HG03135 (cell line): ENCODE measurements around the gene SETD4.
A peak's percentile ranks its signal among the peaks of the same experiment; 100 is the strongest.
"Not testable (repeated sequence)": the region's sequence is repeated elsewhere in the genome, so short reads cannot be mapped to it uniquely, and the experiment has no call there.

ENCODE experiments used
- ATAC-seq: cut with Tn5 transposase; IDR thresholded peaks from one replicate; pipeline ENCODE4 v1.9.1; 2021; ENCODE audit warnings: mild to moderate bottlenecking, moderate library complexity; ENCODE audit not compliant: unreplicated experiment

SETD4 gene

DNA sequence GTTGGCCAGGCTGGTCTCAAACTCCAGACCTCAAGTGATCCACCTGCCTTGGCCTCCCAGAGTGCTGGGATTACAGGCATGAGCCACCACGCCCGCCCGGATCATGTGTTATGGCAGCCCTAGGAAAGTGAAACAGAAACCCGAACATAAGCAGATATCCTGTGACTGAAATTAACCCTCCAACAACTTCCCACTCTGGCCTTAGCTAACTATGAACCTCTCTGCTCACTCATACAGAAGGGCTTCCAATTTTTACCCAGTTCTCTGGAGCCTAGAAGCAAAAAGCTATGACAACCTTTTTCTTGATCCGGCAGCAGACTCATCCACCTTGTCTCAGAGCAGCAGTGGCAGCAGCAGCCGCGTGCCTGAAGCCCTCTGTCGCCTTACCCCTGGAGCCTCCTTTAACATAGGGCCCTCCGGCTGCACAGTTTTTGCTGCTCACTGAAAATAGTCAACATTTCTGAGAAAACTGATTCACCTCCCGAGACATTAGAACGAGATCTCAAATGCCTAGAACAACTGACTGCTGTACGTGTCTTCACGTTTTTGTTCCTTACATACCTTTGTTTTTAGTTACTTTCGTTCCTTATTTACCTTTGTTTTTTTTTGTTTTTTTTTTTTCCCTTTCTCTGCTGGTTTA is 18.8 kb upstream of the SETD4 start:
- no peak for ATAC-seq

DNA sequence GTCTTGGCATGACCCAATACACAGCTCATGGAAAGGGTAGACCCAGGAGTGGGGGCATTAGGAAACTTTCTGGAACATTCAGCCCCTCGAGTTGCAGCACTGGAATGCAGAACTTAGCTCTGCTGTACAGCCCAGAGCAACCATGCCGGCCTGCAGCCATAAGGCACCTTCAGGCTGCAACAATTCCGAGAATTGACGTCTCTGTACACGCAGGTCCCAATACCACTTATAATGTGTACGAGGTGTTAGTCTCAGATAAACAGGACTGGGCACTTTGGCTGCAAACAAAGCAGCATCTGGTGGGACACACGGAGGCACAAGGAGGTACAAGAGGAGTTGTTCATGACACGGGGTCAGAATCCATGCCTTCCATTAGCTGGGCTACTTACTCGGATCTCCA is 17.4 kb upstream of the SETD4 start:
- ATAC-seq, result no peak

DNA sequence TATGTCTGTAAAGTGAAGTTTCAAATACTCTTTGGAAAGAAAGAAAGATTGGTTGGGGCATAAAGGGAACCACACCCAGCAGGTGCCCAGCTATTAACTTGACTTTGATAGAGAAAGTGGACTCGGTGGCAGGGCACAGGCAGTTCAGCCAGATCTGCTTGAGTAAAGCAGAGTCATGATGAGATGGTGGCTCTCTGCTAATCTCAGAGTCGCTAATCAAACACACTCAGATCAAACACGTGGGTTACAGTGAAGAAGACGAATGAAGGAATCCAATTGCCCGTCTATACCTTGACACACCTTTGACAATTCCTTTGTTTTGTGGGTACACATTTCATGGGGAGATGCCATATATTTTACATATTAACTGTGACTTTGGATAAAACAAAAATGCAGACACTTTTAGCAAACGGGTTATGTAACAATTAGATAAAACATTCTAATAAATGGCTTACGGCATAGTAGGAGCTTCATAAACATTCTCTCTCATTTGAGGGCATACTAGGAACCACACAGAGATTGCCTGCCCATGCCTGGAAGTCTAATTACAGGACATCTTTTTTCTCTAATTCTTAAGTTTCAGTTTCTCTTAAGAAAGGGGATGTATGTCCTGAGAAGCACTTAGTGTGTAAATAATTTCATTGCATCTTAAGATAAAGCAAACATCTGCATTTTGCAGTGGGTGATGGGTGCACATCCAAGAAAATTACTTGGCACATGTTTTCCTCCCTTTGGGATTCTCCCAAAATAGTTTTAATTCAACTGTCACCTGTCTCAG is 16.7 kb upstream of the SETD4 start:
- ATAC-seq, result no peak

DNA sequence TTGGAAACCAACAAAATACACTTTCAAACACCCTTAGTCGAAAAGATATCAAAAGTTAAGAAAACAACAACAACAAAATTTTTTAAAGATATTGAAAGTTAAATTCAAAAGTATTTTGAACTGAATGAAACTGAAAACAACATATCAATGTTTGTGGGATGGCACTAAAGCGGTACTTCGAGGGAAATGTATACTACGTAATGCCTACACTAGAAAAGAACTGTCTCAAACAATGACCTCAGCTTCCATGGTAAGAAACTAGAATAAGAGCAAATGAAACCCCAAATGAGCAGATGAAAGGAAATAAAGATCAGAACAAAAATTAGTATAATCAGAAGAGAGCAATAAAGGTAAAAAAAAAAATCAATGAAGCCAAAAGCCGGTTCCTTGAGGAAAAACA is 15.6 kb upstream of the SETD4 start:
- no peak for ATAC-seq

DNA sequence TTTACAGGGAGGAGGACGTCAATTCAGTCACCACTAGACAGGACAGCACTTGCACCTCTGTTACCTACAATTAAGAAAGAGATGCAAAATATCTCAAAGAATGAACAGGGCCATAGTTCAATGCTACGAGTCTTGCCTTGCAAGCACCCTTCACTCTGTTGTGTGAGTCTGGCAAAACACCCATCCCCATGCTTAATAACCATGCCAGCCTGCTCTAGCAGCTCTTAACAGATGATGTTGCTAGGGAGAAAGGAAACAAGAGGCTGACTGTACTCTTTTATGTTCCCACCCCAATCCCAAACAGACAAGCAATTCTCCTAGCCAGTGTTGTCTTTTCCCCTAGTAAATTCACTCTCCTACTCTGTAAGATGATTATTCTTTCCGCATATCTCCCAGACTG is 14.8 kb upstream of the SETD4 start:
- no peak for ATAC-seq

DNA sequence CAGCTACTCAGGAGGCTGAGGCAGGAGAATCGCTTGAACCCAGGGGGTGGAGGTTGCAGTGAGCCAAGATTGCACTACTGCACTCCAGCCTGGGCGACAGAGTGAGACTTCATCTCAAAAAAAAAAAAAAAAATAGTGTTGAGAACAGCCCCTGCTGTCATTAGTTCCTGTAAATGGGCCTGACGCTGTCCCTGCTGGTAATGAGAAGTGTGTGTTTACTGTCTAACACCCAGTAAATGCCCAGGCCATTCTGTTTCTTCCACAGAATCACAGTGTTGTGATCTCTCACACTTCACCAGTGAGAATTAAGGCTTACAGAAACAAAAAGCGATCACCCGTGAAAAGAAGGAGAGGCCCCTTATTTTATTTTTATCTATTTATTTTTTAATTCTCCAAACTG is 13.6 kb upstream of the SETD4 start:
- ATAC-seq, result not testable (repeated sequence)

DNA sequence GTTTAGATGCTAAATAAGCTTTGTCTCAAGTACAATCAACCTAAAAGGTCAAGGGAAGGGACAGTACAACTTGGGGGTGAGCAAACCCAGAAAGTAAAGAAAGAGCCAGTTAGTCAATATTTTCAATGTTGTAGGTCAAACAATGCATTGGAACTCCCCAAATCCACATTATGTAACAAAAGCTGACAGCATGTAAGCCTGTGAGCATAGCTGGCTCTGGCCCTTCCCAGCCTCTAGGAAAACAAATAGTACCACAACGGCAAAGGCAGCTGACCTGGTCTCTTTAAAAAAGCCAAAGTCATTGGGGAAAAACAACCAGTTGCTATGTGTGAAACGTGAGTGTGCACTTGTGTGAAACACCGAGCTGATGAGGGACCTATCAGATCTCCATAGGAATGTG is 12.9 kb upstream of the SETD4 start:
- ATAC-seq, result no peak

DNA sequence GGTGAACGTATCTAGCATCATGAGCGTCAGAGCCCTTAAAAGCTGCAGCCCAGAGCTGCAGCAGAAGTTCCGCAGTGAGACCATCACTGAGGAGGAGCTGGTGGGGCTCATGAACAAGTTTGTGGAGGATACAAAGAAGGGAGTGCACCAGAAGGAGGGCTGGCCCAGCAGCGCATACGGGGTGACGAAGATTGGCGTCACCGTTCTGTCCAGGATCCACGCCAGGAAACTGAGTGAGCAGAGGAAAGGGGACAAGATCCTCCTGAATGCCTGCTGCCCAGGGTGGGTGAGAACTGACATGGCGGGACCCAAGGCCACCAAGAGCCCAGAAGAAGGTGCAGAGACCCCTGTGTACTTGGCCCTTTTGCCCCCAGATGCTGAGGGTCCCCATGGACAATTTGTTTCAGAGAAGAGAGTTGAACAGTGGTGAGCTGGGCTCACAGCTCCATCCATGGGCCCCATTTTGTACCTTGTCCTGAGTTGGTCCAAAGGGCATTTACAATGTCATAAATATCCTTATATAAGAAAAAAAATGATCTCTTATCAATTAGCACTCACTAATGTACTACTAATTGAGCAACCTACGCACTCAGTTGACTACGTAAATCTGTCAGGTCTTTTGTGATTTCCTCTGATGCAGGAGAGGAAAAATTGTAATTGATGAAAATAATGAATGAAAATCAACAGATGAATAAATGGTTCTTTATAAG is 12.3 kb upstream of the SETD4 start:
- no peak for ATAC-seq

DNA sequence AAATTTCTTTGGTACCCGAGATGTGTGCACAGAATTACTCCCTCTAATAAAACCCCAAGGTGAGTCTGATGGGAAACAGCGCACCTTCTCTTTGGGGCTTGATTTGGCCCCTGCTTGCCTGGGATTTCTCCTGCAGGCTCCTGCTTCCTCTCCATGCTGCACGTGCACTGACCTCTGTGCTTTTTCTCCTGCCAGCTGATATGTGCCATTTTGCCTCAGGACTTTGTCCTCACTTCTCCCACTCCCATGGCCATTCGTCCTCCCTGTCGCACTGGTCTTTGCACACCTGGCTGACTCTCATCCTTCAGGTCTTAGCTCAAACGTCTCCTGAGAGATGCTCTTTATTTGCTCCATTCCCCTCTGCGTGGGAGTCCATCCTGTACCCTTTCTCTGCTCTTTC is 10.7 kb upstream of the SETD4 start:
- no peak for ATAC-seq

DNA sequence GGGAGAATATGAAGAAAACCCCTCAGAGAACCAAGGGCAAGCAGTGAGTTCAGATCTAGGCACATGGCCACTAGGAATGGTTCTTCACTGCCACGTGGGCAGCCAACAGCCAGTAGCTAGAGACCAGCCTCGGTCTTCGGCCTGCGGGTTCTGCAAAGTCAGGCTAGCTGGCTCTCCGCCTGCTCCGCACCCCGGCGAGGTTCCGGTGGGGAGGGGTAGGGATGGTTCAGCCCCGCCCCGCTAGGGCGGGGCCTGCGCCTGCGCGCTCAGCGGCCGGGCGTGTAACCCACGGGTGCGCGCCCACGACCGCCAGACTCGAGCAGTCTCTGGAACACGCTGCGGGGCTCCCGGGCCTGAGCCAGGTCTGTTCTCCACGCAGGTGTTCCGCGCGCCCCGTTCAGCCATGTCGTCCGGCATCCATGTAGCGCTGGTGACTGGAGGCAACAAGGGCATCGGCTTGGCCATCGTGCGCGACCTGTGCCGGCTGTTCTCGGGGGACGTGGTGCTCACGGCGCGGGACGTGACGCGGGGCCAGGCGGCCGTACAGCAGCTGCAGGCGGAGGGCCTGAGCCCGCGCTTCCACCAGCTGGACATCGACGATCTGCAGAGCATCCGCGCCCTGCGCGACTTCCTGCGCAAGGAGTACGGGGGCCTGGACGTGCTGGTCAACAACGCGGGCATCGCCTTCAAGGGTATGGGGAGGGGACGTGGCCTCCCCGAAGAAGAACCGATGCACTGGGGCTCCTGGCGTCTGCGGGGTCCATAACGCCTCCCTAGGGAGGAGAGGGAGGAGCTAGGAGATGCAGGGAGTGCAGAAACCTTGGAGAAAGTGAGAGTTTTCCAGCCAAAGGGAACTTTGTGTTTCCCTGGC is 9.6 kb upstream of the SETD4 start, which contains the start of gene CBR1:
CBR1 (plus strand) TSS at position 312 of the 871 bp plus-strand sequence; CDS start at position 404, 92 bp downstream.
- ATAC-seq, result peak; percentile 97

DNA sequence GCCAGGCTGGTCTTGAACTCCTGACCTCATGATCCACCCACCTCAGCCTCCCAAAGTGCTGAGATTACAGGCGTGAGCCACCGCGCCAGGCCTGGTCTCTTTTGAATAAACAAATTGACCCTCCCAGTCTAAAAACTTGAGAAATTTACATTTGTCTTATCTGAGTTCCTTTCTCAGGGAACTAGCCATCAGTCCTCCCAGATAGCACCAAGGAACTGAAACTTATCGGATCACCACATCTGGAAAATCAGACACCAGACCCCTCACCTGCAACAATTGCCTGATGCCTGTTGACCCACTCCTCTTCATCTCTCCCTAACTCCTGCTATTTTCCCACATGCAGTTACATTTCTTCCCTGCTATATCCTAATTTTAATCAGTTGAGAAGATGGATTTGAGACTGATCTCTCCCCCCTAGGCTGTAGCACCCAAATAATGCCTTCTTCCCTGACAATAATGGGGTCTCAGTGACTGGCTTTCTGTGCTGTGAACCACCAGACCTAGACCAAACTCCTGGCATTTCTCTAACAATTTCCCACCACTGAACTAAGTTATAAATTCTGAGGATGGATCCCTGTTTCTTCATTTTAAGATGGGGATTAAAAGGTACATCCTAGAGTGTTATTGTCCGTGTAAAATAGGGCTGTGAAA is 8.5 kb upstream of the SETD4 start:
- ATAC-seq, result no peak

DNA sequence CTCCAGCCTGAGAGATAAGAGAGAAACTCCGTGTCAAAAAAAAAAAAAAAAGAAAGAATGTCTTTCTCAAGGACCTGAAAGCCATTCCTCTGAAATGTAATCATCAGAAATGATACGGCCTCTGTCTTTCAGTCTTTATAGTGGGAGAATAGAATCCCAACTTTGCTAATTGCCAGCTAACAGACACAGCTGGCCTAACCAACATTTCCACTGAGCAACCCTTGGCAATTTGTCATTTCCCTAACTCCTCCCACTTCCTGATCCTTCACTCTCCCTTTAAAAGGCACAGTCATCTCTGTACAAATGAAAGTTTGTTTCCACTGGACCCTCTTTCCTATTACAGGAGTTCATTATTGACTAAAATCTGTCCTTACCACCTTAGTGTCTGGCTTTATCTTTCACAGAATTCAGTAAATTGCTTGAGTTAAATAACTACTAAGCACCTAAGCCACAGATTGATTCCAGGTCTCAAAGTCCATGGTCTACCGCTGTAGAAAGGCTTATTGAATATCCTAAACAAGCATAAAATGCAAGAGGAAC is 5.2 kb upstream of the SETD4 start:
- ATAC-seq, result no peak

DNA sequence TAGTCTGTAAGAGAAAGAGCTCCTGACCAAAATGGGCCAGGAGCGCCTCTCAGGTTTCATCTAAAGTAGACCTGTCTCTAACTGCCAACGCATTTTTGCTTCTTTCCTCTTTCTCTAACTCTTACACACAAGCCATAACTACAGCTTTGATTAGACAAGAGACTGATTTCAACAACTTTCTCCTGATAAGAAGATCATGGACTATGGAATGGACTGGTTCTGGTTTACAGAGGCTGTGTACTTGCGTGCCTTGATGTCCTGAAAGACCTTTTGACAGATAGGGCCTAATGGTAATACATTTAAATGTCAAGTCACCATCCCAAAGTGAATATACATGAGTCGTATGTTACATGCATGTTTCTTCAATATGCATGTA is 3.7 kb upstream of the SETD4 start:
- no peak for ATAC-seq

DNA sequence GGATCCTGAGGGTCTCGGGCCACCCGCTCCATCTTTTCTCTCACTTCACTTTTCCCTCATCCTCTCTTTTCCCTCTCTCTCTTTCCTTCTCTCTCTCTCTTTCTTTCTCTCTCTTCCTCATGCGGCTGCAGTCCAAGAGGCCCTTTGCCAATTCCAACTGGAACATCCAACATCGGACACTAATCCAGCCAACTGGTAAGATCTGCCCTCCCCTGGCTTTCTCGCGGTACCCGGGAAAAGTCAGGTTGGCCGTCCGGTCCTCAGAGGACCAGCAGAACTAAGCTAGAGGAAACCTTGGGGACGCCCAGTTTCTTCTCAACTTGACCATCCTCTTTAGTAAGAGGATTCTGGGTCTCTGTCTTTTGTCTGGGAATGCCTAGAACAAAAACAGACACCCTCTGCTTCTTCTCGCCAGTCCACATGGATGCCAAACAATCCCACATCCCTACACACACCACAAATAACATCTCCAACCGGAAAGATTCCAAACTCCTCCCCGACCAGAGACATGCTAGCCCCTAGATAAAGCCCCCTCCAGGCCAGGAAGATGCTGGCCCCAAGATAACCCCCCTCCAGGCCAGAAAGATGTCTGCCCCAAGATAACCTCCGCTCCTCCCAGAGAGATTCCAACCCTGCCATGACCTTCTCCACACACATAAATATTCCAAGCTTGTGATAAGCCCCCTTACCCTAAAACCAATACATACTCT is 3.2 kb upstream of the SETD4 start:
- no peak for ATAC-seq

DNA sequence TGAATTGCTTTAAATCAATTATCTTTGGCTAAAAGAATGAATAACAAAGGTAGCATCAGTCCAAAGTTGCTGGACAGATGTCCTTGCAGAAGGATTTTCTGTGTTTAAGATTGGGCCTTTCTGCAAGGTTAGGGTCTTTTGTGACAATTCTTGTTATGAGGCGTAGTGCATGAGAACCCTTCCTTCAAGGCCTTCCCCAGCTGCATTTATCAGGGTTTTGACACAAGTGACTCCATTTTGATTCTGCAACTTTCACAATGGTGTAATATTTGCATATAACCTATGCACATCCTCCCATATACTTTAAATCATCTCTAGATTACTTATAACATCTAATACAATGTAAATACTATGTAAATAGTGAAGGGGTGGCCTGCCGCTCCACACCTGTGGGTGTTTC is 1.1 kb upstream of the SETD4 start:
- no peak for ATAC-seq

DNA sequence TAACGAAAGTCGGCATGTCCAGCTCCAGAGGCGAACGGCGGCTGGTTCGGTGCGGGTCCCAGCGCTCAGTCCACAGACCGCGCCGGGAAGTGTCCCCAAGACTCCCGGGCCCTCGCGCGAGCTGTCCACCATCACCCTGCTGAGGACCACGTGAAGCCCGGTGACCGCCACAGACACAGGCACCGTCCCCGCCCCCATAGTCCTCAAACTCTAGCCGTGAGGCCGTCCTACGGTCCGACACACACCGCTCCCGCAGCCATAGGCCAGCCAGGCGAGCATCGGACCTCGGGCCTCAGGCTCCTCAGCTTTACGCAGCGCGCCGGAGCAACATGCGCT is 535 bp downstream of the SETD4 start:
- peak; percentile 45 for ATAC-seq

DNA sequence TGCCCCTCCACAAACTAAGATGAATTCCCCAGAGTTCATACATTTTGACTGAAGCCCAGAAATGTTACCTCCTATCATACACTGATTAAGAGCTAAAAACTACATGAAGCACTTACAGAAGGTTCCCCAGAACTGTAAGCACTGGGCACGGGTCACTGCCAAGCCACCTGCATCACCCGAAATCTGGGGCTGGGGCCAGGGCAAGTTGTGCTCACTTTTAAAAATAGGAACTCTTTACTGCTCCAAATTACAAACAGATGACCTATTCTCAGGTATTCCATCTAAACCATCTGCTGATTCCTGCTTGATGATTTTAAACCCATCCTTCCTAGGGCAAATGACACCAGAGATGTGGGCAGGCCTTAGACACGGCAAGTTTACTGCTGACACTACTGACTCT is 4.8 kb downstream of the SETD4 start:
- ATAC-seq, result no peak

DNA sequence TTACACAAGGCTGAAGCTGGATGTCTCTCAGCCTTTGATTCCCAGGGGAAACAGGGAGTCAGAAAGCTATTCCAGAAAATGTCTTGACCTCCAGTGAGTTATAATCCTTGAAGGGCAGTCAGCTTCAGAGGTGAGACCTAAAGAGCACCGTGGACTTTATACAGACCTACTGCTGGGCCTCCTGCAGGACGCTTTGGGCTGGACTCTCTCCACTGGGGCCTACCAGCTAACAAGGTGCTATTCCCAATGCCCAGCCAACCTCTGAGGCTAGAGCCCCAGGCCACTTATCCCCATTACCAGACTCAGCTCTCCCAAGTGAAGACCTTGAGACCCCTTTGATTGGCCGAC is 6.6 kb downstream of the SETD4 start:
- no peak for ATAC-seq

DNA sequence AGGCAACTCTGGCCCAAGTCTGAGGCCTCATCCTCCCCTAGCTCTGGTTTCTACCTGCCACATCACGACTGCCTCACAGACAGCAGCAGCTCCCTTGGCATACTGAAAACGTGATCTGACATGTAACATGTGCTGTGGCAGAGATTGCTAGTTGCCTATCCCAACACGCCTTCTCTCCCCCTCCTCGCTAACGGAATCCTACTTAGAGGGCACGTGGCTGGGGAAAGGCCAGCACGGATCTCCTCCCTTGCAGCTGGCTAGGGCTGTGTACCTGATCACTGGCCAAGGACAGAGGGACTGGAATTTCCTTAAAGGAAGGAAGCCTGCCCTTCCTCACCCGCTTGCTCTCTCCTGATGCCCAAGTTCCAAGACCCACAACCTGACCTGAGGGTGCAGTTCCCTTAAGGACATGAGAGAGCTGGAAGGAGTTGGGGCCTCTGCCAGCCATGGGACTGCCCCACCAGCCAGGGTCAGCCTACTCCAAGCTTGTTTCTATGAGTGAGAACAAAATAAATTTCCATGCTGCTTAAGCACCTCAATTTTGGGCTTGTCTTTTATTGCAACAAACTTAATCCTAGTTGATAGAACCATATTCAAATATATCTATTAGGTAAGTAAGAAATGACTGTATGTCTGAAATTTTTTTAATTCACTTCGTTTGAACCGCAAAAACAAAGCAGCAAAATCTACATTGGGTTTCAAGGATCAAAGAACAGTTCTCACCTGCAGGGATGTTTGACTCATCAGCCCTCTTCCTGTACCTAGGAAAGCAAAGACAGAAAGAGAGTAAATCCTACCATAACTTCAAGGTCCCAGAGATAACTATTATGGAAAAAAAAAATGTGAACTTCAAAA is 7.2 kb downstream of the SETD4 start:
- ATAC-seq, result no peak
